T-helper 1 cell (primary cell): ENCODE measurements around the gene KRI1.

Experiments
- DNase-seq, 5 donors: peaks; one replicate each; pipeline ENCODE4 v3.0.0-alpha.2; 2012 to 2020
- total RNA-seq, 4 donors: gene quantifications; one replicate each; lab custom pipeline; 2026; lab: John Stamatoyannopoulos, UW

The KRI1 gene
- 43.3 to 84.6 (median 59.0) reads per million in 4 donors for total RNA-seq

DNA sequence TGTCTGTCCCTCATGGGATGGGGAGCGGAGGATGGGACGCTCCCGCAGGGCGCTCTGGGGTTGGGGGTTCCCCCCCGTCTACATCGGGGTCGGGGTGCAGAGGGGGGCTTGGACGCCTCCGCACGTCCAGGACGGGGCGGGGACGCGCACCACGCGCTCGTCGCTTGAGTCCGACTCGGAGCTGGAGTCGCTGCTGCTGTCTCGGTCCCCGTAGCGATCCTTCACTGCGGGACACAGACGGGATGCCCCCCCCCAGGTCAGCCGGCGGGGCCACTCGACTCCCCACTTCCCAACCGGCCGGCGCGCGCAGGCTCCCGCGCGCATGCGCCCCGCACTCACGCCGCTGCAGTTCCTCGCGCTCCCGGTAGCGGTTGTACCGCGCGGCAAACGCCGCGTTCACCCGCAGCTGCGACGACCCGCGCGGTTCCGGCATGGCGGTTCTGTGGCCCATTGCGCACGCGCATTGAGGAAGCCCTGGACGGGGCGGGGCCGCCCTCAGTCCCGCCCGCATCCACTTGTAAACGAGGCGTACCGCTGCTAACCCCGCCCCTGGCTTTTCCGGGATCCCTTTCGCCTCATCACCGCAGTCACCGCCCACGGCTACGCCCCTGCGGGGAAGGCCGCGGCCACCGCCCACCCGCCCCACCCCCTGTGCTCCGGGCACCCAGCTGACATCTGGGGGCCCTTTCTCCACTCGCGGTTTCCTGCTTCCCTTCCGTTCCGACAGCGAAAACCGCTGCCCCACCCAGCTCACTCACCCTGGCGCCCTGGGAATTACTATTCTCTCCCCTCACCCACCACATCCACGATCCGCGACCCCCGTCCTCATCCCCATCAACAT, at the start of gene KRI1:
KRI1 (minus strand) TSS at position 444 of the 841 bp plus-strand sequence; CDS start at position 433, 11 bp downstream.
- DNase-seq, result peak; percentile 98 to 99 (median 99)

- no peak for DNase-seq
Measured at GRCh38 chr19:10612499-10613119, 46.8 kb upstream of the KRI1 start.

GRCh38 chr19:10611907-10612306, 46.1 kb upstream of the KRI1 start:
- DNase-seq, result no peak

- peak in 1 of 5 donors; percentile 19 for DNase-seq
Measured at GRCh38 chr19:10604460-10604980, 38.7 kb upstream of the KRI1 start.

DNA sequence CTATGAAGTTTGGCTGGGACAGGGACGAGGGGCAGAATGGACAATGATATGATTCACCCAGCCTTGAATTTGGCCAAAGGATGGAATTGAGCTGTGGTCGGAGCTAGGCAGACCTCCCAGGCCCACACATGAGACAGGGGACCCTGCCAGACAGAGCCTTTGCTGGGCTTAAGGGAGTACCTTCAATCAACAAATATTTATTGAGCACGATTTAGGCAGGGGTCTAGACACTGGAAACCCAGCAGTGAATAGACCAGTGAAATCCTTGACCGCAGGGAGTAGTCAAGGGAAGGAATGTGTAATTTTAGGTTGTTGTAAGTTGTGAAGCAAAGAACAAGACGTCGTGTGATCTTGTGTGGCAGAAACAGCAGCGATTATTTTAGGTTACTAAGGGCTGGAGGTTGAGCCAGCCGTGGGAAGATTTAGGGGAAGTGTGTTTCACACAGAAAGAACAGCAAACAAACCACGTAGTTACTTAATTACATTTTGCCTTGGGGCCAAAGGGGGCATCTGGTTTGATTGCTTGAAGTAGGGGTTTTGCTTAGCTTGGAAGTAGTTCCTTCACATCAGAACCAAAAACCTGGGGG, 38.2 kb upstream of the KRI1 start:
- DNase-seq, result peak in 3 of 5 donors; percentile 17 to 38 (median 20)

GRCh38 chr19:10603084-10603872, 37.5 kb upstream of the KRI1 start:
- peak; percentile 47 to 86 (median 74) for DNase-seq

- DNase-seq, result peak; percentile 80 to 90 (median 82)
Measured at GRCh38 chr19:10602330-10603083, 36.7 kb upstream of the KRI1 start.

GRCh38 chr19:10601999-10602329, 36.2 kb upstream of the KRI1 start:
- no peak for DNase-seq

DNA sequence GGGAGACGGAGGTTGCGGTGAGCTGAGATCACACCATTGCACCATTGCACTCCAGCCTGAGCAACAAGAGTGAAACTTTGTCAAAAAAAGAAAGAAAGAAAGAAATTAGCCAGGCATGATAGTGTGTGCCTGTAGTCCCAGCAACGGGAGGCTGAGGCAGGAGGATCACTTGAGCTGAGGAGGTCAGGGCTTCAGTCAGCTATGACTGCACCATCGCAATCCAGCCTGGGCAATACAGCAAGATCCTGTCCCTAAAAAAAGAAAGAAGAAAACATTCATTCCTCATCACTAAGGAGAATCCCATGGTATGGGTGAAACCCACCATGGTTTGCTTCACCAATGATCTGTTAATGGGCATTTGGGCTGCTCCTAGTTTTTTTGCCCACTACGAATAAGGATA, 34.3 kb upstream of the KRI1 start:
- no peak for DNase-seq

- DNase-seq, result no peak
Measured at GRCh38 chr19:10593820-10594637, 28.2 kb upstream of the KRI1 start.

DNA sequence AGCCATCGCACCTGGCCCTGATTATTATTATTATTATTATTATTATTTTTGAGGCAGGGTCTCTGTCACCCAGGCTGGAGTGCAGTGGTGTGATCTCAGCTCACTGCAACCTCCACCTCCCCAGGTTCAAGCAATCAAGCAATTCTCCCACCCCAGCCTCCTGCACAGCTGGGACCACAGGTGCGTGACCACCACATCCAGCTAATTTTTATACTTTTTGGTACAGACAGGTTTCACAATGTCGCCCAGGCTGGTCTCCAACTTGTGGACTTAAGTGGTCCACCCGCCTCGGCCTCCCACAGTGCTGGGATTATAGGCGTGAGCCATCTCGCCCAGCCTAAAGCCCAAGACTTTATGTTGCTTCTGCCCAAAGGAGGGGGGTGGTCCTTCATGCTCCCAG, 27.3 kb upstream of the KRI1 start:
- no peak for DNase-seq

- DNase-seq, result no peak
Measured at GRCh38 chr19:10587839-10588150, 22.0 kb upstream of the KRI1 start.

GRCh38 chr19:10587022-10587838, 21.4 kb upstream of the KRI1 start, which contains the start of gene AP1M2:
Gene AP1M2, minus strand, starts transcription at chr19:10587312. Its CDS starts 81 bp downstream, at chr19:10587231.
- DNase-seq, result no peak

DNA sequence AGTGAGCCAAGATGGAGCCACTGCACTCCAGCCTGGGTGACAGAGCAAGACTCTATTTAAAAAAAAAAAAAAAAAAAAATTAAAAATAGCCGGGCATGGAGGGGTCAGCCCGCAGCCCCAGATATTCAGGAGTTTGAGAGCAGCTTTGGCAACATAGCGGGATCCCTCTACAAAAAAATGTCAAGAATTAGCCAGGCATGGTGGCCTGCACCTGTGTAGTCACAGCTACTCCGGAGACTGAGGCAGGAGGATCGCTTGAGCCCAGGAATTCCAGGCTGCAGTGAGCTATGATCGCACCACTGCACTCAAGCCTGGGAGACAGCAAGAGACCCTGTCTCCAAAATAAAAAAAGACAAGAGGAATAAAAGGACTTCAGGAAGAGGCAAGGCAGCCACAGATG, 20.6 kb upstream of the KRI1 start:
- no peak for DNase-seq

DNA sequence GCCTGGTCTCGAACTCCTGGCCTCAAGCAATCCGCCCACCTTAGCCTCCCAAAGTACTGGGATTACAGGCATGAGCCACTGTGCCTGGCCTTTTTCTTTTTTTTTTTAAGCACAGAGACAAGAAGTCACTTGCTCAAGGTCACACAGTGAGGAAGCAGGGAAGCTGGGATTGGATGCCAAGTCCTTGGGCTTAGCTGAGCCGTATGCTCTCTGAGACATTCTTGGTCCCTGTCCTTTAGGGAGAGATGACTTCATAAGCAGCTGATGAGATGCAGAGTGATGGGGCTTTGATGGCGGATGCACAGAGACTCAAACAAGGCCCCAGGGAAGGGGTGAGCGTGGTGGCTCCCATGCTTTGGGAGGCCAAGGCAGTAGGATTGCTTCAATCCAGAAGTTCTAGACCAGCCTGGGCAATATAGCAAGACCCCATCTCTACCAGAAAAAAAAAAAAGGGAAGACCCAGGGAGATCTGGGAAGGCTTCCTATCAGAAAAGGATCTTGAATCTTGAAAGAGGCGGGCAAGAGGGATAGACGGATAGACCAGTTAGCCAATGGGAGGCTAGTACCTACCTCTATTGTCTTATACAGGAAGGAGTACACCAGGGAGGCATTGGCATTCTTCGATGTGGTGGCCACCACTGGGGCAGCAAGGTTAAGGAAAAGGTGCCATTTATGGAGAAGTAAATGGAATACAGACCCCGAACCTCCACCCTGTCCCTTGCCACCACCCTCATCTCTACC, 17.4 kb upstream of the KRI1 start:
- no peak for DNase-seq

DNA sequence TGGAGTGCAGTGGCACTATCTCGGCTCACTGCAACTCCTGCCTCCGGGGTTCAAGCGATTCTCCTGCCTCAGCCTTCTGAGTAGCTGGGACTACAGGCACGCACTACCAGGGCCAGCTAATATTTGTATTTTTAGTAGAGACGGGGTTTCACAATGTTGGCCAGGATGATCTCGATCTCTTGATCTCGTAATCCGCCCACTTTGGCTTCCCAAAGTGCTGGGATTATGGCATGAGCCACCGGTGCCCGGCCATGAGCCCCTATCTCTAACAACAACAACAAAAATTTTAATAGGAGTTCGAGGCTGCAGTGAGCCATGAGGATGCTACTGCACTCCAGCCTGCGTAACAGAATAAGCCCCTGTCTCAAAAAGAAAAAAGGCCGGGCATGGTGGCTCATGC, 16.3 kb upstream of the KRI1 start:
- no peak for DNase-seq

GRCh38 chr19:10580979-10581631, 15.3 kb upstream of the KRI1 start:
- DNase-seq, result peak; percentile 67 to 87 (median 83)

- no peak for DNase-seq
Measured at GRCh38 chr19:10577951-10578350, 12.1 kb upstream of the KRI1 start.
